Measurements from ENCODE around the gene RIPK3. TPM values are rescaled to one million over a fixed set of nuclear protein-coding genes. Genes with fewer than 3 reads are reported as not detected.
A peak's percentile ranks its signal among the peaks of the same experiment; 100 is the strongest.

The RIPK3 gene
- total and polyA plus RNA-seq, 4 donors, result 1.0 to 2.9 (median 1.9) TPM

GRCh38 chr14:24308342-24309124 lies 31.3 kb downstream of the RIPK3 start:
- no peak overlapping the region for H3K4me3 ChIP-seq (ENCODE audit: low read depth in 1 of 3, low read length in 3 of 3)
- 57% methylated on average over 7 of the region's 7 CpGs for WGBS
- peaks cover 4 to 30% (median 21%) of the 10 kb centered on the region in 4 donors for H3K36me3 ChIP-seq (ENCODE audit: control insufficient read depth in 4 of 4, insufficient read depth in 3 of 4, low read depth in 1 of 4, low read length in 3 of 4)
- H3K9ac ChIP-seq (ENCODE audit: low read depth in 1 of 2, low read length in 2 of 2), result peak overlapping the region; percentile 9 to 43
- no peak for DNase-seq (ENCODE audit: low spot score)
- H3K27ac ChIP-seq (ENCODE audit: low read depth in 1 of 2, low read length in 2 of 2), result peak overlapping the region; percentile 92 to 97
- no peaks in the 10 kb centered on the region for H3K27me3 ChIP-seq (ENCODE audit: control insufficient read depth in 4 of 4, insufficient read depth in 4 of 4, low read length in 3 of 4)
- H3K4me1 ChIP-seq (ENCODE audit: control insufficient read depth in 4 of 4, insufficient read depth in 4 of 4, low read length in 3 of 4), result peaks cover 31 to 79% (median 67%) of the 10 kb centered on the region in 4 donors
- no peak for TF ChIP-seq TAF1 (conservative IDR thresholded peaks at IDR 0.05)
- TF ChIP-seq NR2F2 (IDR thresholded peaks at IDR 0.05), result no peak
- peak; percentile 12 to 14 for TF ChIP-seq RXRA (IDR thresholded peaks at IDR 0.05)
- no peaks in the 10 kb centered on the region for H3K9me3 ChIP-seq (ENCODE audit: control insufficient read depth in 4 of 4, low read length in 3 of 4)

- H3K4me1 ChIP-seq (ENCODE audit: control insufficient read depth in 4 of 4, insufficient read depth in 4 of 4, low read length in 3 of 4), result peaks cover 32 to 84% (median 73%) of the 10 kb centered on the region in 4 donors
- H3K27me3 ChIP-seq (ENCODE audit: control insufficient read depth in 4 of 4, insufficient read depth in 4 of 4, low read length in 3 of 4), result no peaks in the 10 kb centered on the region
- H3K27ac ChIP-seq (ENCODE audit: low read depth in 1 of 2, low read length in 2 of 2), result peak within 1 kb of the TSS; percentile 92 to 97
- H3K9ac ChIP-seq (ENCODE audit: low read depth in 1 of 2, low read length in 2 of 2), result peak within 1 kb of the TSS; percentile 80 to 98
- peaks cover 4 to 32% (median 21%) of the 10 kb centered on the region in 4 donors for H3K36me3 ChIP-seq (ENCODE audit: control insufficient read depth in 4 of 4, insufficient read depth in 3 of 4, low read depth in 1 of 4, low read length in 3 of 4)
- H3K4me3 ChIP-seq (ENCODE audit: low read depth in 1 of 3, low read length in 3 of 3), result peak within 1 kb of the TSS; percentile 55 to 78 (median 70)
- H3K9me3 ChIP-seq (ENCODE audit: control insufficient read depth in 4 of 4, low read length in 3 of 4), result no peaks in the 10 kb centered on the region
- peak; percentile 75 for DNase-seq (ENCODE audit: low spot score)
- TF ChIP-seq YY1 (IDR thresholded peaks at IDR 0.05), result peak; percentile 56
- peak; percentile 19 for TF ChIP-seq FOXA2 (IDR thresholded peaks at IDR 0.05)
- TF ChIP-seq EGR1 (IDR thresholded peaks at IDR 0.05; ENCODE audit: low read depth in 2 of 2), result peak in 1 of 2 donors; percentile 30
- no peak for TF ChIP-seq MAX (IDR thresholded peaks at IDR 0.05)
- TF ChIP-seq HNF4A (conservative IDR thresholded peaks at IDR 0.05), result peak; percentile 100
- TF ChIP-seq CTCF (IDR thresholded peaks at IDR 0.05; ENCODE audit: low read depth, low read length, missing input control), result peak; percentile 77
- no peak for TF ChIP-seq NR2F2 (IDR thresholded peaks at IDR 0.05)
- peak; percentile 98 for TF ChIP-seq SP1 (IDR thresholded peaks at IDR 0.05)
- peak; percentile 96 for TF ChIP-seq TAF1 (conservative IDR thresholded peaks at IDR 0.05)
- peak; percentile 70 to 76 for TF ChIP-seq RXRA (IDR thresholded peaks at IDR 0.05)
- TF ChIP-seq ATF3 (IDR thresholded peaks at IDR 0.05), result peak; percentile 96
- peak in 1 of 2 donors; percentile 34 for TF ChIP-seq GABPA (IDR thresholded peaks at IDR 0.05 in 1 of 2, conservative IDR thresholded peaks at IDR 0.05 in 1 of 2)
- TF ChIP-seq HNF4G (IDR thresholded peaks at IDR 0.05), result peak; percentile 99
- peak; percentile 10 for TF ChIP-seq FOXA1 (IDR thresholded peaks at IDR 0.05)
- peak; percentile 90 for TF ChIP-seq REST (IDR thresholded peaks at IDR 0.05)
- TF ChIP-seq JUND (IDR thresholded peaks at IDR 0.05), result peak; percentile 96 to 98
- TF ChIP-seq ZBTB33 (IDR thresholded peaks at IDR 0.05), result peak; percentile 50
- TF ChIP-seq RAD21 (IDR thresholded peaks at IDR 0.05), result peak; percentile 69 to 74
- 25% methylated on average over 6 of the region's 6 CpGs for WGBS
Observed at GRCh38 chr14:24307575-24308341, 32.0 kb downstream of the RIPK3 start, which contains the start of gene CIDEB. TSS of gene CIDEB (minus strand) at chr14:24307977. CDS start at chr14:24307858, 119 bp downstream.

Measured in liver (tissue), 9 donors.